ENCODE measurements around the gene HRAS.

The HRAS gene

GRCh38 chr11:554428-555226, 19.3 kb upstream of the HRAS start:
- TF ChIP-seq POLR2AphosphoS5 (IDR thresholded peaks at IDR 0.05; ENCODE audit: low read depth, low read length): no peak
- no peak for TF ChIP-seq POLR2A (IDR thresholded peaks at IDR 0.05; ENCODE audit: low read depth, low read length)
- peak; percentile 53 for TF ChIP-seq SPI1 (IDR thresholded peaks at IDR 0.05; ENCODE audit: low read depth, low read length)
- TF ChIP-seq POU2F2 (IDR thresholded peaks at IDR 0.05; ENCODE audit: low read depth, low read length): no peak
- FAIRE-seq (peak; percentile 87), DNase-seq (ENCODE audit: insufficient read length, low spot score) (peak; percentile 93)

GRCh38 chr11:553988-554340, 18.6 kb upstream of the HRAS start:
- TF ChIP-seq SPI1 (IDR thresholded peaks at IDR 0.05; ENCODE audit: low read depth, low read length) (no peak), PAX5 (IDR thresholded peaks at IDR 0.05; ENCODE audit: insufficient read depth, low read length, severe bottlenecking) (no peak), POU2F2 (IDR thresholded peaks at IDR 0.05; ENCODE audit: low read depth, low read length) (no peak), TAF1 (IDR thresholded peaks at IDR 0.05; ENCODE audit: low read depth, low read length) (no peak), POLR2AphosphoS5 (IDR thresholded peaks at IDR 0.05; ENCODE audit: low read depth, low read length) (no peak), POLR2A (IDR thresholded peaks at IDR 0.05; ENCODE audit: low read depth, low read length) (no peak)
- DNase-seq (ENCODE audit: insufficient read length, low spot score): no peak
- FAIRE-seq: no peak

DNA sequence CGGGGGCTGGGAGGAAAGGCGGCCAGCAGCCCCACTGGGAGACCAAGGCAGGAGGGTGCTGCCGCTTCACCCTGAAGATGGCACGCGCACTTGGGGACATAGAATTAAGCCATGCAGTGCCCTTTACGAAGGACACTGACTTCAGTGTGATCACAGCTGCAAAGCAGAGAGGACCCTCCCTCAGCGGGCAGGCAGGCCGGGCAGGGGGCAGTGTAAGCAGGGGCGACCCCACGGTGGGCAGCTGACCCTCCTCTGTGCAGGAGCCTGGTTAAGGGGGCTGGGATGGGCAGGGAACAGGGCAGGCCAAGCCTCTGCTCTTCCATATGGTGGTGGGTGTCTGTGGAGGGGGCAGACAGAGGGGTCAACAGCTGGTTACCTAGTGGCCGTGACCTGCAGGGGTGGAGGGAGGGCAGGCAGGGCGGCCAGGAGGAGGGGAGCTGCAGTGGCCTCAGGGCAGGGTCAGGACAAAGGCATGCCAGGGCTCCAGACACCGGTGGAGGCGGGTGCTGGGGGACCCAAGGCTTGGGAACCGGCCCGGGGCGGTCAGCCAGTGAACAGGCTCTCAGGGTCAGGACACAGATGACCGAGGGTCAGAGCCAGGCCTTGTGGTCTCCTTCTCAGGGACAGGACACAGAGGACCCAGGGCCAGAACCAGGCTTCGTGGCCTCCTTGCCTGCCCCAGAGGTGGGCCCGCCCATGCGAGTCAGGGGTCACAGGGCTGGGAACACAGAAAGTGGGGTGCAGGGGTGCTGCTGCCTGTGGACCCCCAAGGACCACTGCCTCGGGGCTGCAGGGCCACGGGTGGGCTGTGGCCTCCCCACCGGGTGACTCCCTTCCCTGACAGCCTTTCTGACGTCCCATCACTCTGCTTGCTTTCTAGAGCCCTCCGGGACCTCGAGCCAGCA, 18.0 kb upstream of the HRAS start:
- DNase-seq (ENCODE audit: insufficient read length, low spot score) (no peak), FAIRE-seq (no peak)
- TF ChIP-seq POLR2AphosphoS5 (IDR thresholded peaks at IDR 0.05; ENCODE audit: low read depth, low read length) (no peak), POU2F2 (IDR thresholded peaks at IDR 0.05; ENCODE audit: low read depth, low read length) (no peak), PAX5 (IDR thresholded peaks at IDR 0.05; ENCODE audit: insufficient read depth, low read length, severe bottlenecking) (no peak), TAF1 (IDR thresholded peaks at IDR 0.05; ENCODE audit: low read depth, low read length) (no peak), SPI1 (IDR thresholded peaks at IDR 0.05; ENCODE audit: low read depth, low read length) (no peak)

DNA sequence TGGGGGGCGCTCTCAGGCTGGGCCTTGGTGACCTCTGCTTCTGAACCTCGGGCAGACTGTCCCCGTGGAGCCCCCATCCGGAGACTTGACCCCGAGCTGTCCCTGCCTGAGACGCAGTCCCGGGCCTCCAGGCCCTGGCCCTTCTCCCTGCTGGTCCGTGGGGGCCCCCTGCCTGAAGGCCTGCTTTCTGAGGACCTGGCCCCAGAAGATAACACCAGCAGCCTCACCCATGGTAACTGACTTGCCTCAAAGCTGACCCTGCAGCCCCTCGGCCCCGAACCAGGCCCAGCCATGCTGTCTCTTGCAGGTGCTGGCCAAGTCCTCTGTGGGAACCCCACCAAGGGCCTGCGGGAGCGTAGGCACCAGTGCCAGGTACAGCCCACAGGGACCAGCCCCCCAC, 16.2 kb upstream of the HRAS start:
- no peak for TF ChIP-seq TAF1 (IDR thresholded peaks at IDR 0.05; ENCODE audit: low read depth, low read length)
- no peak for TF ChIP-seq SPI1 (IDR thresholded peaks at IDR 0.05; ENCODE audit: low read depth, low read length)
- TF ChIP-seq PAX5 (IDR thresholded peaks at IDR 0.05; ENCODE audit: insufficient read depth, low read length, severe bottlenecking): no peak
- no peak for TF ChIP-seq POLR2A (IDR thresholded peaks at IDR 0.05; ENCODE audit: low read depth, low read length)
- no peak for TF ChIP-seq POLR2AphosphoS5 (IDR thresholded peaks at IDR 0.05; ENCODE audit: low read depth, low read length)
- no peak for TF ChIP-seq POU2F2 (IDR thresholded peaks at IDR 0.05; ENCODE audit: low read depth, low read length)
- DNase-seq (ENCODE audit: insufficient read length, low spot score) (no peak), FAIRE-seq (no peak)

DNA sequence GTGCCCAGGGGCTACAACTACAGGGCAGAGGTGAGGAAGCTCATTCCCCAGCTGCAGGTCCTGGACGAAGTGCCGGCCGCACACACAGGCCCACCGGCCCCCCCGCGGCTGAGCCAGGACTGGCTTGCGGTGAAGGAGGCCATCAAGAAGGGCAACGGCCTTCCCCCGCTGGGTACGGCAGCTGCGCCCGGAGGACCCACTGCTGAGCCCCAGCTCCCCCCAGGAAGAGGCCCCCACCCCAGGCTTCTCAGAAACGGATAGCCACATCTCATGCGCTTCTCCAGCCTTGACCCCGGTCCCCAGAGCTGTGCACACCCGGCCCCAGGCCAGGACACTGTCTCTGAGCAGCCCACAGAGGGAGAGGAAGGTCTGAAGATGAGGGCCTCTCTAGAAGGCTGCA, 15.8 kb upstream of the HRAS start:
- FAIRE-seq (no peak), DNase-seq (ENCODE audit: insufficient read length, low spot score) (no peak)
- TF ChIP-seq SPI1 (IDR thresholded peaks at IDR 0.05; ENCODE audit: low read depth, low read length) (no peak), PAX5 (IDR thresholded peaks at IDR 0.05; ENCODE audit: insufficient read depth, low read length, severe bottlenecking) (no peak), POU2F2 (IDR thresholded peaks at IDR 0.05; ENCODE audit: low read depth, low read length) (no peak), TAF1 (IDR thresholded peaks at IDR 0.05; ENCODE audit: low read depth, low read length) (no peak), POLR2A (IDR thresholded peaks at IDR 0.05; ENCODE audit: low read depth, low read length) (no peak), POLR2AphosphoS5 (IDR thresholded peaks at IDR 0.05; ENCODE audit: low read depth, low read length) (no peak)

DNA sequence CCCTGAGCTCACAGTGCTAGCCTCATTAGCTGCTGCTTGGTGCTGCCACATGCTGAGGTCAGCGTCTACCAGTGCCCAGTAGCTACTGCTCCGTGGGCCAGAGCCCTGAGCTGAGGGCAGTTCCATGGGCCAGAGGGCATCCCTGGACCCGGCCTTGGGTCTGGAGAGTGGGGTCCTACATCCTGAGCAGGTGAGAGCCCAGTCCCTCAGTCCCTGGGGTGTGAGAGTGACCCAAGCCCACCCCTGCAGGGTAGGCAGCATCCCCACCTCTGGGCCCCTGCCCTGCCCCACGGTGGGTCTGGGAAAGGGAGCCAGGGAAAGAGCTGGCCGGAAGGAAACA, 15.3 kb upstream of the HRAS start:
- no peak for TF ChIP-seq PAX5 (IDR thresholded peaks at IDR 0.05; ENCODE audit: insufficient read depth, low read length, severe bottlenecking)
- TF ChIP-seq POLR2A (IDR thresholded peaks at IDR 0.05; ENCODE audit: low read depth, low read length): no peak
- TF ChIP-seq SPI1 (IDR thresholded peaks at IDR 0.05; ENCODE audit: low read depth, low read length): no peak
- TF ChIP-seq POLR2AphosphoS5 (IDR thresholded peaks at IDR 0.05; ENCODE audit: low read depth, low read length): no peak
- no peak for TF ChIP-seq POU2F2 (IDR thresholded peaks at IDR 0.05; ENCODE audit: low read depth, low read length)
- TF ChIP-seq TAF1 (IDR thresholded peaks at IDR 0.05; ENCODE audit: low read depth, low read length): no peak
- no peak for FAIRE-seq

GRCh38 chr11:550021-550745, 14.8 kb upstream of the HRAS start:
- FAIRE-seq: no peak
- TF ChIP-seq POU2F2 (IDR thresholded peaks at IDR 0.05; ENCODE audit: low read depth, low read length) (no peak), TAF1 (IDR thresholded peaks at IDR 0.05; ENCODE audit: low read depth, low read length) (no peak), POLR2A (IDR thresholded peaks at IDR 0.05; ENCODE audit: low read depth, low read length) (no peak), POLR2AphosphoS5 (IDR thresholded peaks at IDR 0.05; ENCODE audit: low read depth, low read length) (no peak), PAX5 (IDR thresholded peaks at IDR 0.05; ENCODE audit: insufficient read depth, low read length, severe bottlenecking) (no peak)
- DNase-seq (ENCODE audit: insufficient read length, low spot score): no peak

More for the DNA sequence above, 15.3 kb upstream of the HRAS start:
- DNase-seq (ENCODE audit: insufficient read length, low spot score): no peak

DNA sequence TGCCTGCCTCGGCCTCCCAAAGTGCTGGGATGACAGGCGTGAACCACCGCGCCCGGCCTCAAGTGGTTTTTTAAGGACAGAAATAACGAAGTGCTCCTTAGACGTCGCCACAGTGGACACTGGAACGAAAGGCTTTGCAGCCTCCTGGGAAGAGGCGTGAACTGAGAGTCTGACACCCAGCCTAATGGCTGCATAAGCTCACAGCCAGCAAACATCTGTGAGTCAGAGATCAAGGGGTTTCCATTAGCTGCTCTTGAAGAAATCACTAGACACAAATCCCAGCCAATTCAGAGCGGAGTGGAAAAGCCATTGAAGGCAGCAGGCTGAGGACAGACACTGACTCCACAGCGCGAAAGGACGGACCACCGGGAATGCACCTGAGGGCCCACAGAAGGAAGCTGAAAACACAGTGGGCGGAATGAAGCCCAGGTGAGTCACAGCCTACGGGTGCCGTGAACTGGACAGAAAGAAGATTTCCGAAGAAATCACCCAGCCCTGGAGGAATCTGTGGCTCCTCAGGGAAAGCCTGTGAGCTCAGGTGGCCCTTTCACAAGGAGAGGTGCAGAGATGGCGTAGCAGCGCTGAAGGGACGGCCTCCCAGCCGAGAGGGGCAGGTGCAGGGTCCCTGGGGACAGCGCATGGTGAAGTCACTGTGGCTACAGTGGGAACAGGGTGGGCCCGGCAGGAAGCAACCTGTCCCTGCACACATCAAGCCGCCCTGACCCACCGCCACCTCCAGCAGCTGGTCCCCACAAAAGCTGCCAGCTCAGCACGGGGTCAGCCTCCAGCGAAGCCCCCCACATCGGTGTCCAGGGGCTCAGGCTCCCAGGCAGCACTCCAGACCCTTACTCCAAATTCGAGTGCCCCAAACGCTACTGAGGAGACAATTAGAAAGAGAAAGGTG, 13.6 kb upstream of the HRAS start:
- TF ChIP-seq PAX5 (IDR thresholded peaks at IDR 0.05; ENCODE audit: insufficient read depth, low read length, severe bottlenecking) (no peak), TAF1 (IDR thresholded peaks at IDR 0.05; ENCODE audit: low read depth, low read length) (no peak), SPI1 (IDR thresholded peaks at IDR 0.05; ENCODE audit: low read depth, low read length) (no peak), POU2F2 (IDR thresholded peaks at IDR 0.05; ENCODE audit: low read depth, low read length) (no peak), POLR2AphosphoS5 (IDR thresholded peaks at IDR 0.05; ENCODE audit: low read depth, low read length) (no peak), POLR2A (IDR thresholded peaks at IDR 0.05; ENCODE audit: low read depth, low read length) (no peak)
- DNase-seq (ENCODE audit: insufficient read length, low spot score) (no peak), FAIRE-seq (no peak)
